ENCODE data around the gene ARID3B. TPM values are rescaled to one million over a fixed set of nuclear protein-coding genes. Genes with fewer than 3 reads are reported as not detected.

The ARID3B gene
- total and polyA plus RNA-seq, 2 experiments from 2014 or later: 69.8 to 70.5 TPM

GRCh38 chr15:74525309-74525708 is 15.7 kb upstream of the ARID3B start:
- H3K27me3 ChIP-seq: no peaks in the 10 kb centered on the region
- no peaks in the 10 kb centered on the region for H3K9me3 ChIP-seq (ENCODE audit: low read depth)
- no peaks in the 10 kb centered on the region for H3K4me1 ChIP-seq (ENCODE audit: low read depth)
- DNase-seq (ENCODE audit: low read depth in 1 of 2, low spot score in 1 of 2): peak in 1 of 2 donors; percentile 15
- H3K27ac ChIP-seq: no peak overlapping the region
- TF ChIP-seq, protein P1, sequence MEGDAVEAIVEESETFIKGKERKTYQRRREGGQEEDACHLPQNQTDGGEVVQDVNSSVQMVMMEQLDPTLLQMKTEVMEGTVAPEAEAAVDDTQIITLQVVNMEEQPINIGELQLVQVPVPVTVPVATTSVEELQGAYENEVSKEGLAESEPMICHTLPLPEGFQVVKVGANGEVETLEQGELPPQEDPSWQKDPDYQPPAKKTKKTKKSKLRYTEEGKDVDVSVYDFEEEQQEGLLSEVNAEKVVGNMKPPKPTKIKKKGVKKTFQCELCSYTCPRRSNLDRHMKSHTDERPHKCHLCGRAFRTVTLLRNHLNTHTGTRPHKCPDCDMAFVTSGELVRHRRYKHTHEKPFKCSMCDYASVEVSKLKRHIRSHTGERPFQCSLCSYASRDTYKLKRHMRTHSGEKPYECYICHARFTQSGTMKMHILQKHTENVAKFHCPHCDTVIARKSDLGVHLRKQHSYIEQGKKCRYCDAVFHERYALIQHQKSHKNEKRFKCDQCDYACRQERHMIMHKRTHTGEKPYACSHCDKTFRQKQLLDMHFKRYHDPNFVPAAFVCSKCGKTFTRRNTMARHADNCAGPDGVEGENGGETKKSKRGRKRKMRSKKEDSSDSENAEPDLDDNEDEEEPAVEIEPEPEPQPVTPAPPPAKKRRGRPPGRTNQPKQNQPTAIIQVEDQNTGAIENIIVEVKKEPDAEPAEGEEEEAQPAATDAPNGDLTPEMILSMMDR (IDR thresholded peaks at IDR 0.05; ENCODE audit: low read depth, low read length): no peak
- no peaks in the 10 kb centered on the region for H3K36me3 ChIP-seq
- H3K4me3 ChIP-seq: no peak overlapping the region

DNA sequence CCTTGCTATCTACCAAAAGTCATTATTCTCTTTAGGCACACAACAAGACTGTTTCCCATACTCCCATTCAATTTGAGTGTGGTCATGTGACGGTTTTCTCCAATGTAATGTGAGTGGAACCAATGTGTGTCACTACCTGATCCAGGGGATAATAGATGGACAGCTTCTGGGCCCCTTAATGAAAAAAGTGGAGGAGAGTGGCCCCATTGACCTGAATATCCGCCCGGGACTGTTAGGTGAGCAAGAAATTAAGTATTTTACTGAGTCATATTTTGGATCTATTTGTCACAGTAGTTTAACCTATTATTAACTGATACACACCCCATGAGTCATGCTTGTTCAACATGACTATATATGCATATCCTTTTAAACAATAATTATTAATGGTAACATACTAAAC is 15.1 kb upstream of the ARID3B start:
- Histone ChIP-seq H3K9me3 (ENCODE audit: low read depth) (no peaks in the 10 kb centered on the region), H3K27ac (no peak overlapping the region), H3K27me3 (no peaks in the 10 kb centered on the region), H3K4me1 (ENCODE audit: low read depth) (peaks cover under 1% of the 10 kb centered on the region), H3K4me3 (no peak overlapping the region), H3K36me3 (no peaks in the 10 kb centered on the region)
- TF ChIP-seq, protein P1 (IDR thresholded peaks at IDR 0.05; ENCODE audit: low read depth, low read length): no peak
- DNase-seq (ENCODE audit: low read depth in 1 of 2, low spot score in 1 of 2): no peak

GRCh38 chr15:74528876-74529275 is 12.1 kb upstream of the ARID3B start:
- Histone ChIP-seq H3K27ac (no peak overlapping the region), H3K4me3 (no peak overlapping the region), H3K36me3 (no peaks in the 10 kb centered on the region), H3K9me3 (ENCODE audit: low read depth) (no peaks in the 10 kb centered on the region), H3K4me1 (ENCODE audit: low read depth) (peaks cover 11% of the 10 kb centered on the region), H3K27me3 (no peaks in the 10 kb centered on the region)
- TF ChIP-seq, protein P1 (IDR thresholded peaks at IDR 0.05; ENCODE audit: low read depth, low read length): no peak
- no peak for DNase-seq (ENCODE audit: low read depth in 1 of 2, low spot score in 1 of 2)

DNA sequence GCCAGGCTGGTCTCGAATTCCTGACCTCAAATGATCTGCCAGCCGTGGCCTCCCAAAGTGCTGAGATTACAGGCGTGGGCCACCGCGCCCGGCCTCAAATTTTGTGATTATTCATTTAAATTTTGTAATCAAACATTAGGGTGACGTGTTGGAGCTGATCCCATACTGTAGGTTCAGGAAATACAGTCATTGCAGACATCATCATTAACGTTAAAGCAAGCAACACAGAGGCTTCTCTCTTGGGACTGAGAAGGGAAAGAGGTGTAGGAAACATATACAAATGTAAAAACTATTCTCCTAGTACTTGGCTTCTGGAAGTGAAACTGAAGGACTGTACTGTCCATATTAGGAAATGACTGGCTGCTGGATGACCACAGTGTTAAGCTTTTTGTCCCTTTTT is 11.1 kb upstream of the ARID3B start:
- Histone ChIP-seq H3K27ac (peak overlapping the region; percentile 80), H3K4me1 (ENCODE audit: low read depth) (peaks cover 11% of the 10 kb centered on the region), H3K4me3 (no peak overlapping the region), H3K36me3 (no peaks in the 10 kb centered on the region), H3K27me3 (no peaks in the 10 kb centered on the region), H3K9me3 (ENCODE audit: low read depth) (no peaks in the 10 kb centered on the region)
- DNase-seq (ENCODE audit: low read depth in 1 of 2, low spot score in 1 of 2): peak in 1 of 2 donors; percentile 88
- TF ChIP-seq, protein P1 (IDR thresholded peaks at IDR 0.05; ENCODE audit: low read depth, low read length): no peak

GRCh38 chr15:74530771-74531143 is 10.3 kb upstream of the ARID3B start:
- TF ChIP-seq, protein P1 (IDR thresholded peaks at IDR 0.05; ENCODE audit: low read depth, low read length): no peak
- H3K36me3 ChIP-seq: no peaks in the 10 kb centered on the region
- peaks cover 11% of the 10 kb centered on the region for H3K4me1 ChIP-seq (ENCODE audit: low read depth)
- no peak for DNase-seq (ENCODE audit: low read depth in 1 of 2, low spot score in 1 of 2)
- H3K9me3 ChIP-seq (ENCODE audit: low read depth): no peaks in the 10 kb centered on the region
- no peak overlapping the region for H3K4me3 ChIP-seq
- H3K27ac ChIP-seq: peak overlapping the region; percentile 80
- H3K27me3 ChIP-seq: no peaks in the 10 kb centered on the region
